HG02678 (cell line): Measurements from ENCODE around the gene FSTL4.

ENCODE experiments used
- ATAC-seq: cut with Tn5 transposase; IDR thresholded peaks from one replicate; pipeline ENCODE4 v1.9.1; 2021; ENCODE audit warnings: mild to moderate bottlenecking, moderate library complexity; ENCODE audit not compliant: unreplicated experiment

Gene FSTL4

DNA sequence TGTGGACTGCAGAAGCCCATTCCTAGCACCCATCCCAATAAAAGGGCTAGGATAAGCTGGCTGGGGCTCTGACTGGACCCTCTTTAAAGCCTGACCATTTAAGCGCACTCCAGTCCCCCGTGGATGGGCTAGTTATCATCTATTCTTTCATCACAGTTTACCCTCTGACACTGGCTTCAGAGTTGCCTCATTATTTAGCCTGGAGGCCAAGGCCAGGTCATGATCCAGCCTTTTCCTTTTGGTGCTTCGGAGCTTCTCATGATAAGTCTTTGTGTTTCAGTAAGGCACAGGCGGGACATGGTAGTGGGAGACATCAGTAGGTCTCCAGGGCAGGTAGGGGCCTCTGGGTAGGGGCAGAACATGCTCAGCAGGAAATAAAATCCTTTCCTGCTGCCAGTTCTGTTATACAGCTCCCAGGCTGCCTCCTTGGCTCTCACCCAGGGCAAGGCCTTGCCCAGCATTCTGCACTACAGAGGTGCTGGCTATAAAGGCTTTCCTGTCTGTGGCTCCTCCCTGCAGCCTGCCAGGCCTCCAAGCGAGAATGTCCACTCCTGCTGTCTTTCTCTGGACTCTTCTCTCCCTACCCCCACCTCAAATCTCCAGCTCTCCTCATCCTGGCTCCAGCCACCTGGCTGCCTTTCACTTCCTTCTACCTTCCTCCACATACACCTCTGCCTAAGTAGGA is 128.8 kb downstream of the FSTL4 start:
- ATAC-seq, result no peak

GRCh38 chr5:133482028-133482427 is 130.3 kb downstream of the FSTL4 start:
- no peak for ATAC-seq

DNA sequence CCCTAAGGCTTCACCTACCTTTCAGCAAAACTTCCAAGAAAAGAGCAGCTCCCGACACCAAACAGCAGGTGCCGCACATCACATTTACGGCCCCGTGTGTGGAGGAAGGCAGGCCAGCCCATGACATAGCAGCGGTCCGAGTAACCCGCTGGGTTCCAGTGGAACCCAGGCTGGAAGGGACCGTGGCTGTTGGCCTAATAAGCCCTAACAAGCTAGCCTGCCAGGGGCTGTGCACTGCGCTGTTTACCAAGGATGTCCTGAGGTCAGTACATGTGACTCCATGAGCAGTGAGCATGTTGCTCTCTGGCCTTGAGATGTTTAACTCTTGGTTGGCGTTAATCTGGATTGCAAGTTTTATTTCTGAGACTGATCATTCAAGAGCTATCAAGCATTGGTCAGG is 131.5 kb downstream of the FSTL4 start:
- no peak for ATAC-seq

DNA sequence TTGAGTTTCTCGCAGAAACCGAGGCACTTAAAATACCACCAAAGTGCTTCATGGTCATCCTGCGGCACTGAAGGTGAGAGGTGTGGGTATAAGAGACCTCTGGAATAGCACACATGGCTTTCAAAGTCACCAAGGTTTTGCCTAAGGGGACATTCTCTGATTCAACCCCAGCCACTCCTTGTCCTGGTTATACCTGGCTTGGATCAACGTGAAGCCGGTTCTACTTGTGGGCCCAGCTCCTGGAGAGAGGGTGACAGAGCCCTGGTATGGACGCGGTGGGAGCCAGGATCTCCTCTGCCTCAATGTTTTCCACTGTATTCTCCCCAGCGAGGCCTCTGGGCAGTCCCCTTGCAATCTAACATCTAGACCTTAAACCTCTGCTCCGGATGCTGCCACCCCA is 132.0 kb downstream of the FSTL4 start:
- ATAC-seq, result no peak

- ATAC-seq, result no peak
Observed at GRCh38 chr5:133478199-133478985, 133.9 kb downstream of the FSTL4 start.

GRCh38 chr5:133475986-133476385 is 136.4 kb downstream of the FSTL4 start:
- no peak for ATAC-seq

DNA sequence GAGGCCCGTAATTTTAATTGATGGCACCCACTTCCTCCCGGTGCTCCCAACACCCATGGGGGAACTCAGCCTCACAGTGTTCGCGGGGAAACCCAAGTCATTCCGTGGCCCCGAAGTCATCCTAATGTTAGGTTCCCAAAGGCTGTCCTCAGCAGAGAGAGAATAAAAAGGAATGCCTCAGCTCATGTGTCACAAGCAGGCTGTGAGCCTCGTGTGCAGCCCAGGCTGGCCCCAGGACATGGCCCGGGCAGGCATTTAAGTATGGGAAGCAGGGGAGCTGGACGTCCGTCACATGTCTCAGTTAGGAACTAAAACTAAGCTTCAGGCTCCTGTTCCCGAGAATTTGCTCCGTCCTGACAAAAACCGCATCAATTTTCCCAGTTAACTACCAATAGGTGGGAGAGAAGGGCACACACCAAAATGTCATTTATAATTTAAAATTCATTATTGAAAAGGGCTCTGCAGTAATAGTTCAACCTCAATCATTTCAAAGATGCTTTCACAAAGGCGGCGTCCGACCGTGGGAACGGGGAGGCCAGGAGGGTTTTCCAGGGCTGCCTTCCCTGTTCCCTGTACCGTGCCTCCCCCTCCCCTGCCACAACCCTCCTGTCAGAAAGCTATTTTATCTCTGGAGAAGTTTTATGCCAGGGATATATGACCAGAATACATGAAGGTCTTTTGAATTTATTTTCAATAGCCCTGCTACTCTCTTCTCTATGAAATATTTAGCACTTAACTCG is 137.3 kb downstream of the FSTL4 start:
- ATAC-seq, result no peak

GRCh38 chr5:133473291-133473690 is 139.1 kb downstream of the FSTL4 start:
- ATAC-seq, result no peak

GRCh38 chr5:133472829-133473228 is 139.5 kb downstream of the FSTL4 start:
- no peak for ATAC-seq

DNA sequence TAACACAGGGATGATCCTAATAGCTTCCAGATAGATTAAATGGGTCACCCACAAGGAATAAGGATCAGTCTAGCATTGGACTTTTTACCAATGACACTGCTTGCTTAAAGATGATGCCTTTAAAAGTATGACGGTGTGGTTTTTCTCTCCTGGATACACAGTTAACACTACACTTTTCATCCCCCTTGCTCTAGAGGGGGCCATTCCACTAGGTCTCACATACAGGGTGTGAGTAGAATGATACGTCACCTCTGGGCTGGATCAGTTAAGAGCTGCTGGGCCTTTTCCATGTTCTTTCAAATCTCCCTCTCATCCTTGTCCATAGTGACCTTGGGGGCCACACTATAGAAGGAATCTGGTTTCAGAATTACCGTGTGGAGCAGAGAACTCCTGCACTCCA is 140.6 kb downstream of the FSTL4 start:
- no peak for ATAC-seq

DNA sequence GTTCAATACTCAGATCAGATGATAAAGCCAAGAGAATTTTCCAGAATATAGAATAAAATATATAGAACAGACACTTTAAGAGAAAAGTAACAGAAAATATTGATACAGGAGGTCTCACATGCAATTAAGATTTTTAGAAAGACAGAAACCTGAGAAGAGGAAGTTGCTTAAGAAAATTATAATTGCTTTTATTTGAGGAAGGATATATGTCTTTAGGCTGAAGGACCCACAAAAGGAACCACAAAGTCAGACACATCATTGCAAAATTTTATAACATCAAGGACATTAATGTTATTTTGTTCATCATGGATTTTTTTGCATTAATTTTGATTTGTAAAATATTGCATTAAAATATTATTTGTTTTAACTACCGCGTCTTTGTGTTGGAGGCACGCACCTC is 141.5 kb downstream of the FSTL4 start:
- no peak for ATAC-seq

GRCh38 chr5:133469846-133470245 is 142.5 kb downstream of the FSTL4 start:
- no peak for ATAC-seq

DNA sequence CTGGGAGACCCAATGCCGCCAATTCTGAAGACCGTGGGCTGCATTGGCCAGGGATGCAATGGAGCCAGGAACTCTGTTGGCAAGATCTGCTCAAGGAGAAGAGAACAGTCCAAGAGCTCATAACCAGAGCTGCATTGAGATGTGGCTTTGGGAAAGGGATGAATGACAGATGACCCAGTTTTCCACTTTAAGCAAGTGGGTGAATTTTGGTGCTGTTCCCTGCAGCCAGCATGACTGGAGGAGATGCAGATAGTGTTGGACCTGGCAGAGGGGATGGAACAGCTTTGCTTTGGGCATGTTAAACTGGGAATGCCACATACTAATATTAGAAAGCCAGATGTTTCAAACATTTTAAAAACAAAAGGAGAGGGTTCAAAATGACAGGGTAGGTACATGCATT is 143.1 kb downstream of the FSTL4 start:
- no peak for ATAC-seq

GRCh38 chr5:133468596-133468995 is 143.7 kb downstream of the FSTL4 start:
- no peak for ATAC-seq

DNA sequence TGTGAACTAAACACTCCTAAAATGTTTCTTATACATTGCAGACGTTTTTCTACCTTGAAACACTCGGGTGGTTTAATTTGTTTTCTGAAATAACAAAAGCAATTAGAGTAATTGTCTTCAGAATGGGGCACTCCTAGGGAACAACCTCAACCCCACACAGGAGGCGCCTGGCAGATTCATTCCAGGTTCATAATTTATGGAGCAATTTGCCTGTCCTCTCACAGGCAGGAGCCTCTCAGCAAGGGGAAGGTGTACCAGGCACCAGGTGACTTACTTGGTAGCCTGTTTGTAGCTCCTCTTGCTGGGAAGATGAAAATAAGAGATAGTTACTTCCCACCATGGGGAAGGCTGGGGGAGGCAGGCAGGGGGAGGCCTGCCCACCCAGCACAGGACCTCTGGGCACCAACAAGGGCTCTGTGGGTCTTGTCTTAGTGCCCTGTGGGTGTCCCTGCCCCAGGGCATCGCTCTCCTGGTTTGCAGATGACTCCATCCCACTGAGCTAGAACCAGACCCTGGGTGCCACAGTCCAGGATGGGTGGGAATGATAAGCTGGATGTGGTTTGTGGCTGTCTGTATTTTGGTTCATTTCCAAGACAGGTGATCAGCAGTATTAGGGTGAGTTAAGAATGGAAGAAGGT is 144.4 kb downstream of the FSTL4 start:
- no peak for ATAC-seq

DNA sequence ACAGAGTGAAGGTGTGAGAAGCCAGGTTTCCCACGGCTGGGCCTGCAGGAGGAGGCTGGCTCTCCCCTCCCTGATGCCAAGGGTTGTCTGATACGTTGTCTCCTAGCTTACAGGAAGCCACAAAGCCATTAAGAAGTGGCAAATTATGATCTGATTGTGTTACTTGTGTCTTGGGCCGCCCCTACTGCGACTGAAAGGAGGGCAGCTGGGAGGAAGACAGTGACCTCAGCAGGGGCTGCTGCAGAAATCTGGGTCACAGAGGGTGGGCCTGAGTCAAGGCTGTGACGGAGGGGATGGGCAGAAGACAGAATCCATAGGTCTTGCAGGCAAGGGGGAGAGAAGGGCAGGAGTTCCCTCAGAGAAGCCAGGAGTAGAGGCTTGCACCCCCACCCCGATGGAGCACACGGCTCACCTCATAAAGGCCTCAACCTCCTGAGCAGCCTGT is 145.0 kb downstream of the FSTL4 start:
- no peak for ATAC-seq

GRCh38 chr5:133466556-133467334 is 145.6 kb downstream of the FSTL4 start:
- no peak for ATAC-seq

DNA sequence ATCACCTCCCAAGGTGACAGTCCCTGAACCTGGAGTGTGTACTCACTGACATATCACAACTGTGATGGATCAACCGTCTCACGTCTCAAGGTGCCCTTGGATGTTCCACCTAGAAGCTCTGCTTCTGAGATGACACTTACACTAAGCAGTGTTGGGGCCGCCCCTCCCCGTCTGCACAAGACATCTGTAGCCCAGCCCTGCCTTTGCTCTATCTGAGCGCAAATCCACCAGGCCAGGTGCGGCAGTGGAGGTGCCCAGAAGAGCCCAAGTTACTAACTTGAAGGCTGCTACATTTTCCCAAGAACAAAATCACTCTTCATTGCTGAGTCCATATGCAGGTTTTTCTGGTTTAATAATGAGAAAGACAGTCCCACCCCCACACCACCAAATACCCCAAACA is 148.3 kb downstream of the FSTL4 start:
- ATAC-seq, result no peak

- no peak for ATAC-seq
Observed at GRCh38 chr5:133461796-133462516, 150.4 kb downstream of the FSTL4 start.
